K562 (cell line): ENCODE measurements around the gene MYOM1. TPM values are rescaled to one million over a fixed set of nuclear protein-coding genes. Genes with fewer than 3 reads are reported as not detected.

Experiments used
- E2F3 ChIP-seq: fragments of 250-450 bp; sonication (Bioruptor Pico); IDR thresholded peaks from 2 replicates; pipeline ENCODE4 v1.4.0; 2020; ENCODE audit warnings: mild to moderate bottlenecking
- GATAD2B ChIP-seq: fragments of 450-650 bp; IDR thresholded peaks from 2 replicates; pipeline ENCODE4 v1.6.1; 2017; ENCODE audit warnings: mild to moderate bottlenecking, borderline replicate concordance
- NBN ChIP-seq: fragments of 450-650 bp; IDR thresholded peaks from 2 replicates; pipeline ENCODE4 v1.6.1; 2016; ENCODE audit warnings: low read depth, mild to moderate bottlenecking
- NFE2 ChIP-seq: IDR thresholded peaks from 2 replicates; pipeline ENCODE4 v1.6.1; 2014; ENCODE audit warnings: antibody characterized with exemption, low read depth
- RCOR1 ChIP-seq, 2 experiments: IDR thresholded peaks; 2 replicates each; pipeline ENCODE4 v1.6.1; 2012; ENCODE audit warnings: low read depth in 2 of 2, low read length in 2 of 2, borderline replicate concordance in 1 of 2, improper control_type of control experiment in 1 of 2
- TFE3 ChIP-seq: fragments of 450-650 bp; formaldehyde crosslinking; IDR thresholded peaks from 2 replicates; pipeline ENCODE4 v1.4.0; 2020; ENCODE audit warnings: mild to moderate bottlenecking, mixed read lengths
- ZHX1 ChIP-seq: fragments of 150-350 bp; conservative IDR thresholded peaks from 2 replicates; pipeline ENCODE4 v1.6.1; 2014; ENCODE audit warnings: low read length
- ZNF263 ChIP-seq: sonication (generic); formaldehyde crosslinking; IDR thresholded peaks from 2 replicates; pipeline ENCODE4 v1.8.0; 2022; ENCODE audit warnings: mild to moderate bottlenecking, missing genetic modification reagents, borderline replicate concordance
- polyA plus RNA-seq, 8 experiments: library from polyadenylated mRNA; depleted of rRNA in 4 of 8; stranded (reverse) in 5 of 8; unstranded in 3 of 8; fragments of >200 nt; fragmentation: Nextera tagmentation in 2 of 8; fragmentation: Illumina TruSeq in 1 of 8; extraction: Ambion mirVana in 2 of 8; extraction: Trizol in 1 of 8; gene quantifications; 2 replicates each; pipeline versions ENCODE4 v1.2.1 to v1.2.3, GENCODE V29; 2011 to 2014; ENCODE audit warnings: inconsistent platforms in 1 of 8, missing spikeins in 1 of 8
- total RNA-seq, 7 experiments: library from RNA; depleted of rRNA in 6 of 7; stranded (reverse); fragments of >200 nt in 6 of 7; fragmentation: Illumina TruSeq in 2 of 7; extraction: Trizol in 2 of 7; gene quantifications; 2 replicates each; pipeline versions ENCODE4 v1.2.1 to v1.2.3, GENCODE V29; 2011 to 2021; ENCODE audit warnings: low replicate concordance in 1 of 7

Gene MYOM1
- total and polyA plus RNA-seq, 9 of the 15 experiments (the other 6 are each of a cell fraction or from before 2014, with no cell fraction given): 0.01 to 0.62 (median 0.25) TPM

GRCh38 chr18:3081584-3081991, 138.2 kb downstream of the MYOM1 start (continued):
- TF ChIP-seq ZHX1 (no peak), GATAD2B (no peak), ZNF263 (CRISPR knock-in tag) (no peak), NFE2 (no peak), TFE3 (CRISPR knock-in tag) (no peak), RCOR1 (IDR thresholded peaks at IDR 0.05; ENCODE audit: borderline replicate concordance in 1 of 2, low read depth in 2 of 2, low read length in 2 of 2) (no peak), E2F3 (CRISPR knock-in tag) (no peak), NBN (no peak)
